HG02852 (cell line): ENCODE results near the gene CYP27B1.

Source experiments
- ATAC-seq: cut with Tn5 transposase; IDR thresholded peaks from one replicate; pipeline ENCODE4 v1.9.1; 2021; ENCODE audit warnings: mild to moderate bottlenecking, moderate library complexity; ENCODE audit not compliant: unreplicated experiment

CYP27B1 gene

DNA sequence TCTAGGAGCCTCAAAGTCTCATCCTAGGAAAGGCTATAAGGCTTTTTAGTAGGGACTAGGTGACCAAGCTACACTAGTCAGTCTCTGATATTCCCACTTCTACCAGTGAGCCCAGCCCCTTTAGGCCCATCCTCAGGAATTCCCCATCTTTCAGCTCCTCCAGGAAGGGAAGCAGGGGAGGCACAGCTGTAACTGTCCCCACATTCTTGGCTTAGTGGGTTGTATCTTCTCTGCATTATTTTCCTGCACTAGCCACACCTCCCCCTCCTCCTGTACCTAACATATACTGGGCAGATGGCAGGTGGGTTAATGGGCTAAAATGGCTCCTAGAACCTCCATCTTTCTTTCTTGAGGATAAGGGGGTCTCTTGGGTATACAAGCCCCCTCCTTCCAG lies 424 bp upstream of the CYP27B1 start:
- no peak for ATAC-seq

DNA sequence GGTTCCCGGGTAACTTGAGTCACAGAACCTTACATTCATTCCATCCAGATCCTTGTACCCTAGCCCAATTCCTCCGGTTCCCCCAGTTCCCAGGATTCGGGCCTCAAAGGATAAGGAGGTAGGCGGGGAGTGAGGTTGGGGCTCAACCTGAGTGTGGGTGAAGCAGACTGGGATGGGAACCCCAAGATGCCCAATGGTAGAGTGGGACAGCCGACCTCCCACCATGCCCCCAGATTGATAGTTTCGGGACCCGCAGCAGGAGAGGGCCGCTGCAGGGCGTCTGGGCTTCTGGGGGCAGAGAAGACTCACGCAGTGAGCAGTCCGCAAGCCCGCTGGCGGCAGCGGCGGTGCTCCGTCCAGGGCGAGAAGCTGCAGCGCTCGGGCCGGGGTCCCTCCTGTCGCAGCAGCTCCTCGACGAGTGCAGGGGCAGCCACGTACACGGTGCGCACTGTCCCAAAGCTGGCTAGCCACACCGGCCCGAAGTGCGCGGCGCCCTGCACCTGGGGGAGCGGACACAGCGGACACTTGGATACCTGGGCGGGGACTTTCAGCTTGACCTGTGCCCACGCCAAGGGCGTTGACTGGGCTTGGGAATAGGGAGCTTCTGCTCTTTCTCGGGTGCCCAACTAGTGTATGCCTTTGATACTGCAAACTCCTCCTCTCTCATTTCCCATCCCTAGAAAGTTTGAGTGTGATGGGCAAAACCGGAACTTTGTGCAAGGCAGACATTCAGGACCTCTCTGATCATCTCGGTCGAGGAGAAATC lies 997 bp downstream of the CYP27B1 start:
- ATAC-seq, result peak; percentile 10

DNA sequence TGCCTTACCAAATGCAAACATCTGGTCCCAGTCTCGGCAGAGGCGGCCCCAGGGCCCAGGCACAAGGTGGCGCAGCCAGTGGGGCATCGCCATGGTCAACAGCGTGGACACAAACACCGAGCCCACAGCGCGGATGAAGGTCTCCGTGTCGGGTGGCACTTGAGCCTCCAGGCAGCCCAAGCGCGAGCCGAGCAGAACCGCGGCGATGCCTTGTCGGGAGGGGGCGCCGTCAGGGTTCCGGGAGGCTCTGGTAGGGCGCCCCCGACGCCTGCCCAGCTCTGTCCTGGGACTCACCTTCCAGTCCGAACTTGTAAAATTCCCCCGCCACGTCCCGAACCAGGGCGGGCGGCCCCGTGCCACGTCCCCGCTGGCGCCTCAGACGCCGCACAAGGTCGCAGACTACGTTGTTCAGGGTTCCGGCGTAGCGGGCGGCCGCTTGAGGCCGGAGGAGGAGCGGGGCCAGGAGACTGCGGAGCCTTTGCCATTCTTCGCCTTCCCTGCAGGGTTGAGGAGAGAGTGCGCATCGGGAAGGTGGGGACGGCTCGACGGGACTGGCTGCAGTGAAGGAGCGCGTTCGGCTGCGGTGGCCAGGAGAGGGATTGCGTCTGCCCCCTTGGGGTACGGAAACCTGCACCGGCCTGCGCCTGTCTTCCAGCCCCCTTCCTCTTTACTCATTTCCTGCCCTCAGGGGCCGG lies 1.7 kb downstream of the CYP27B1 start:
- ATAC-seq, result peak; percentile 54

DNA sequence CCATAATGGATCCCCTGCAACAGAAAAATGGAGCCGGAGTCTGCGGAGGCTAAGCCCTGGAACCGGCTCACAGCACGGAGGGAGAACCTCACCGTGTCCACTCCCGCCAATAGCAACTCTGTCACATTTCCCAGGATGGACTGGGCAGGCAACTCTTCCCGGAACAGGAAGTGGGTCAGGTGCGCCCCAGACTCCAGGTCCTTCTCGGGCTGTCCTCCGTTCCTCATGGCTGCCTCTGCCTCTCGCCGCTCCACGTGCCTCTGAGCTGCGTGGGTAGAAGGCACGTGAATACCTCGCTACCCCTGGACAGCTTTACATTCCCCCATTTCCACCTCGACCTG lies 2.2 kb downstream of the CYP27B1 start:
- ATAC-seq, result no peak

DNA sequence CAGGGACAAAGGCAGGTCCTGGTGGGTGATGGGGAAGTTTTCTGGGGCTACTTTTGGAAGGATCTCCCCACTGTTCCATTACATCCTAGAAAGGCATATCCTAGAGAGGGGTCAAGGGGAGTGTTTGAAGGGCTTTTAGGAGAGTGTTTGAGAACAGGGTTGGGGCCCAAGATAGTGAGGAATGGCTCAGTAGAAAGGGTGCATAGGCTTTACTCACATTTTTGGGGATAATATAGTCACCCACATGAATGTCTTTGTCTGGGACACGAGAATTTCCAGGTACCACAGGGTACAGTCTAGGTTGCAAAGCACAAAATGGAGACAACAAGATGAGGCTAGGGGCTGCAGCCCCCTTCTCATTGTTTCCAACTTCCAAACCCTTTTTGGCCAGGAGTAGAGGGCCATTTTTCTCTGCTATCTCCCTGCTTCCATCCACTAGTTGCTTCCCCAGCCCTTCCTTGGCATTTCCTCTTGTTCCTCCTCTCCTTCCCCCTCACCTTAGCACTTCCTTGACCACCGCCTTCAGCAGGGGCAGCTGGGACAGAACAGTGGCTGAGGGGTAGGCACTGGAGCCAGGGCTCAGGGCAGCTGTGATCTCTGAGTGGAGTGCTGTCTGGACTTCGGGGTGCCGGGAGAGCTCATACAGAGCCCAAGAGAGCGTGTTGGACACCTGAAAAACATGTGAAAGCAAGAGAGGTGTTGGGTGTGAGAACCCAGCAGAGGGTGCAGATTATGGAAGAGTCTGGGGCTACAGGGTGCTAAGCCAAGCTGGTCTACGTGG lies 2.8 kb downstream of the CYP27B1 start:
- ATAC-seq, result no peak

DNA sequence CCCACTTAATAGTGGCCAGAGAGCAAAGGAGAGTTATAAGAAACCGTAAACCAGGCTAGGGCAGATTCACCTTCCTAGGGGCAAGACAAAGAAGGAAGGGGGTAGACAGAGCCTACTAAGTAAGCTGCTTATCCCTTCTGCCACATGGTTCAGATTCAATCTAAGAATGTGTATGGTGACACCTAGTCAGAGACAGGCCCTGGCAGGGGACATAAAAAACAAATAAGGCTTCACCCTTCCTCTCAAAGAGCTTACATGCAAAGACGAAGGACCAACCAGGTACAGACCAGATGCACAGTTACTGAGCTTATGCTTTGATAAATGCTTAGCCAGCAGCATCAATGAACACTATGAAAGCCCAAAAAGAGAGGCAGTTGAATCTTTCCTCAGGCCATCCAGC lies 4.4 kb downstream of the CYP27B1 start:
- no peak for ATAC-seq

DNA sequence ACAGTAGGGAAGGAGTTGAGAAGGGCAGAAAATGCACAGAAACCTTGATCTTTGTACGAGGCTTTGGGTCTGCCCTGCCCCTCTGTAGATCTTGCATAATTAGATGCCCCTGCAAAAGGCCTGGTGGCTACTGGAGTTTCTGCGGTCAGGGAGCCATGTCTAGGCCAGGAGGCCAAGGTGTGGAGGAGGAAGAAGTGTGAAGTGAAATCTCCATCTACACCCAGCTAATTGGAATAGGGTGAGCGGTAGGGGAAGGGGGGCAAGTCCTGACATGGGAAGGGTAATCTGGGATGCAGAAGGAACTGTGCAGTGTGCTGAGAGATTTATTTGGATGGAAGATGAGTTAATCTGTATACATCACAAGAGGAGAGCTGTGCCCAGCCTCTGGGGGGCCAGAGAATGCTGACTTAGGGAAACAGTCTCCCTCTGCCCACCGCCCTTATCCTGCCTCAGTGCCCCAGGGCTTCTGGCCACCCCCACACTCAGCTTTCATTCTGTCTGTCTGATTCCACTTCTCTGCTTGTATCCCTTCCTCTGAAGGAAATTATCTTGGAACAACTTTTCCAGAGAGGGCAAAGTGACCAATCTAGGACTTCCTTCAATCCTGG lies 5.4 kb downstream of the CYP27B1 start:
- ATAC-seq, result no peak

DNA sequence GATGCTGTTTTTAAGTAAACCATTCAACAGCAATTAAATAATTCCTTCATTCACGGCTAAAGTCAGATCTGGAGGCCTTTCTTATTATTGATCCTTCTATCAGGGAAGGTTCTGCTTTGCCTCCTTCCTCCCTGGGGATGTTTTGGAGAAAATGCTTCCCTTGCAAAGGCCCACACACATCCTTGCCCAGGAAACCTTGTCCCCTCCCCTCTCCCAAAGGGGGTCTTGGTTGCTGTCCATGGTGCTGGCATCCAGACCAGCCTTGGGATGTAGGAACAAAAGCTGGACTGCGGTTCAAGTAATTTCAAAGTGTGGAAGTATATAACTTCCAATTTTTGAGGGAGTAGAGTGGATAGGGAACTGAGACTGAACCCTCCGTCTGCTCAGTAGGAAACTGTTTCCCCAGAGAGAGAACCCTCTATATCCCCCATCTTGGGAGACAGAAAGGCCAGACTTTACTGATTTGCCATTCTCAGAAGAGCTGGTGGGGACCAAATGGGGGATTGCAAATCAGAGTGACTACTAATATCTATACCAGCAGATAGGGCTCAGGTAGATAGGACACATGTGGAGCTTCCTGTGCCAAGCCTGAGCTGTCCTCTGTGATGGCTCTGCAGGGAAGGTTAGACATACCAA lies 6.4 kb downstream of the CYP27B1 start:
- ATAC-seq, result no peak

DNA sequence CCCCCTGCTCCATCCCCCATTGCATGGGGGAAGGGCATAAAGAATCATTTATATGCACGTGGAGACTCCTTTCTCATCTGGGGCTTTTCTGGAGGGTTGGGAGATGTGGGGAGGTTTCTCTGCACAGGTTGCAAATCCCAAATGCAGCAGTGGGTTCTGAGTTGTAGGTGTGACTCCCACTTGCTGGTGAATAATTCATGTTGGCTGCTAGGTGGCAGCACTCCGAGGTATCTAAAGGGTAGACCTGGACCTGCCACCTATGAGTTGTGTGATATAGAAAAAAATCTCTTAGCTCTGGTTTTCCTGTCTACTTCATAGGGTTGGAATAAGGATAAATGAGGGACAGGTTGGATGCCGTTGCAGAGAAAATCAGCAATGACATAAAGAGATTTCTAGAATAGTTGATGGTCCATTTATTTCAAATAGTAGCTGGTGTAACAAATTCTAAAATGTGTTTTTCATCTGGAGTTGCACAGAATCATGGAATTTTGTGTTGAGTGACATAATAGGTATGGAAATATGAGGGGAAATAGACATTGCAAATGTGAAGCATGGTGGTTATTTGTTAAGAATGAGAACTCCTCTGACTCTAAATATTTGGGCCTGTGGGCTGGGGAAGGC lies 7.4 kb downstream of the CYP27B1 start:
- ATAC-seq, result no peak

DNA sequence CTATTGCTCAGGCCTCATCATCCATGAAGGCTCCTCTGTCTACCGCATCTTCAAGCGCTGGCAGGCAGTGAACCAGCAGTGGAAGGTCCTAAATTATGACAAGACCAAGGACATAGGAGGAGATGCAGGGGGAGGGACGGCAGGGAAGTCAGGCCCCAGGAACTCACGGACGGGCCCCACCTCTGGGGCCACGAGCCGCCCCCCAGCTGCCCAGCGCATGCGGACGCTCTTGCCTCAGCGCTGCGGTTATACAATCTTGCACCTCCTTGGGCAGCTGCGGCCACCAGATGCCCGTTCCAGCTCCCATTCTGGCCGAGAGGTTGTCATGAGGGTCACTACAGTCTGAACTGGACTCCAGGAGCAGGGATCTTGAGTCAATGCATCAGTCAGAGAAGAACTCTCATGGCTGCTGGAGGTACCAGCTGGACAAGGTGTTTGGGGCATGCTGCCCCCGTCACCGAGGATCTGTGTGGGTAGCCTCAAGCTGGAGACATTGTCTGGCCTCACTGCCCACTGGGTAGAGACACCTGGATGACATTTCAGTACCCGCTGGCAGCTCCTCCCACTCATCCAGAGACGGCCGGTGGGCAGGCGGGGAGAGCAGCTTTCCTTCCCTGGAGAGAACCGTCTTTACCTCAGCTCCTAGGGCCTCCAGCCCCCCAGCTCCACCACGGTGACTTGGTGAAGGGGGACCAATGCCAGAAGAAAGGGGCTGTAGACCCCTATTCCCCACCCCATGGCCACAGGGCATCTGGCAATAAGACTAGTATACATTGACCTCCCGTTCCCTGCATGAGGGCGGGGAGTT lies 8.1 kb downstream of the CYP27B1 start:
- no peak for ATAC-seq

DNA sequence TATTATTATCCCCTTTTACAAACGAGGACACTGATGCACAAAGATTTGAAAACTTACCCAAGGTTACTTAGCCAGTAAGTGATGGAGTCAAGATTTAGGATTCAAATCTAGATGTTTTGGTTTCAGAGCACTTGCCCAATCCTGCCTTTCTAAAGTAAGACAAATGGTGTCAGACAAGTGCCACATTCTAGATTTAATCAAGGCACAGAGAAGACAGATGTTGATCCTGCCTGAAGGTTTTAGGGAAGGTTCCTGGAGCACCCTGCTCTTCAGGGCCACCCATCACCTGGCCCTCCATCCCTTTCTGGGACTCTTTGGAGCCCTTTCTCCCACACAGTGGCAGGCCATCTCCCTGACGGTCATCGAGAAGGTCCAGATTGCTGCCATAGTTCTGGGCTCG lies 9.1 kb downstream of the CYP27B1 start:
- ATAC-seq, result no peak

DNA sequence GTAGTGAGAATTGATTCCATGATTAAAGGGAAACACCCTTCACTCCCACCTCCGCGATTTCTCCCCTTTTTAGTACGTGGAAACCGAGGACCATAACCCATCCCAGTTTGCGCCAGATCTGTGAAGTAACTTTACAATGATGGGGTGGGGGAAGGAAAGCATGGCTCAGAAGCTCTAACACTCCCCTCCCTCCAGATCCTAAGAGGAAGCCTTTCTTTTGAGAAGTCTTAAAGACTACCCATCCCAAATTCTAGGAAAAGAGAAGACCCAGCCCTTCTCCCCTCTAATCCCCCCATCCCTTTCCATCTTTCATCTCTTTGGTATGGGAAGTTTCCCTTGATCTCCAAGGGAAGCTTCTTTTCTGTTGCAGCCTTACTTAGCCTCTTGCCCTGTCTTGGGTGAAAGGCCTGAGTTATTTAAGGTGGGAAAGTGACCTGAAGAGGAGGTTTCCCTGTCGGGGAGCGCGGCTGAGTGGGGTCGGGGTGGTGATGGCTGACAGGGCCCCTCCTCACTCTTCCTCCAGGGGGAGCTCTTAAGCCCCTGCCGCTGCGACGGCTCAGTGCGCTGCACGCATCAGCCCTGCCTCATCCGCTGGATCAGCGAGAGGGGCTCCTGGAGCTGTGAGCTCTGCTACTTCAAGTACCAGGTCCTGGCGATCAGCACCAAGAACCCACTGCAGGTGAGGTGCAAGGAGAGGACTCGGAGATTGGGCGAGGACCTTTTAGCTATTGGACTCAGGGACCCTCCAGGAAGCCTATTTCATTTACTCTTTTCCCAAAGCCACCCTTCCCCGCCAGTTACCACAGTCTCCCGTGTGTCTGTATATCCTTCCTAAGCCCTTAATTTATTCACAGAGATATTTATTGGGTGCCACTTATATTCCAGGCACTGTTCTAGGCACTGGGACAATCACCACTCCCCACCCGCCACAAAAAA lies 10.2 kb downstream of the CYP27B1 start:
- peak; percentile 18 for ATAC-seq

DNA sequence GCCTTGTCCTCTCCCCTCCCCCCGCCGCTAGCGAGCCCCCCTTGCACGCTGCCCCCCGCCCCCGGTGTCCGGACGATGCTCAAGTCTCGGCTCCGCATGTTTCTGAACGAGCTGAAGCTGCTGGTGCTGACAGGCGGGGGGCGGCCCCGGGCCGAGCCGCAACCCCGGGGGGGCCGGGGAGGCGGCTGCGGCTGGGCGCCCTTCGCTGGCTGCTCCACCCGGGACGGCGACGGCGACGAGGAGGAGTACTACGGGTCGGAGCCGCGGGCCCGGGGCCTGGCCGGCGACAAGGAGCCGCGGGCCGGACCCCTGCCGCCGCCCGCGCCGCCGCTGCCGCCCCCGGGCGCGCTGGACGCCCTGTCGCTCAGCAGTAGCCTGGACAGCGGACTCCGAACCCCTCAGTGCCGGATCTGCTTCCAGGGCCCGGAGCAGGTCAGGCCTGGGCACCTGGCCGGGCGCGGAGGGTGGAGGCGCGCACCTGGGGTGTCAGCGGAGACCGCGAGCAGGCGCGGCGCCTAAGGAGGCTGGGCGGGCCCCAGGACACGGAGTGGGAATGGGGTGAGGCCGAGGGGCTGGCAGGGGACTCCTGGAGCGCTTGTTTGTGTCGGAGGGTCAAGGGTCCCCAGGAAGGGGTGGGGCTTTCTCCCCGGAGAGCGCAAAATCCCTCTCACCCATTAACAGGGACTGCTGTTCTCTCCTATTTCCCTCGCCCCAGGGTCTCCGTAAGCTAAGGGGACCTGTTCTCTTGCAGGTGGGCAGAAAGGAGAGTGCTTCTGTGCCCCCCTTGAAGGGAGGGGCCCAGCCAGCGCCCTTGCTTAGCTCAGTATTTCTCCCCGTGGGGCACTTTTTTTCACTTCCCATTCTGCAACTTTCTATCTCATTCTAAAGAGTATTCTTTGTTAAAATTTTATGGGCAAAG lies 11.2 kb downstream of the CYP27B1 start:
- no peak for ATAC-seq

DNA sequence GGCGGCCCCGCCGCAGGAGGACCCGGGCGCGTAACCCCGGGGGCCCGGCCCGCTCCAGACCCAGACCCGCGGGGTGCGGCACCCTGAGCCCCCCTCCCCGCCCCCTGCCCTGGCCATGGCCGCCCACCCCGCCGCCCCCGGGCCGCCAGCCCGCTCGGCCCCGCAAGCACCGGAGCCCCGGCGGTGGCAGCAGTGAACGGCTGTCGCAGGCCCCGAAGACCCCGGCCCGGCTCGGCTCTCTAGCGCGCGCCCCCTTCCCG lies 11.8 kb downstream of the CYP27B1 start:
- ATAC-seq, result no peak

DNA sequence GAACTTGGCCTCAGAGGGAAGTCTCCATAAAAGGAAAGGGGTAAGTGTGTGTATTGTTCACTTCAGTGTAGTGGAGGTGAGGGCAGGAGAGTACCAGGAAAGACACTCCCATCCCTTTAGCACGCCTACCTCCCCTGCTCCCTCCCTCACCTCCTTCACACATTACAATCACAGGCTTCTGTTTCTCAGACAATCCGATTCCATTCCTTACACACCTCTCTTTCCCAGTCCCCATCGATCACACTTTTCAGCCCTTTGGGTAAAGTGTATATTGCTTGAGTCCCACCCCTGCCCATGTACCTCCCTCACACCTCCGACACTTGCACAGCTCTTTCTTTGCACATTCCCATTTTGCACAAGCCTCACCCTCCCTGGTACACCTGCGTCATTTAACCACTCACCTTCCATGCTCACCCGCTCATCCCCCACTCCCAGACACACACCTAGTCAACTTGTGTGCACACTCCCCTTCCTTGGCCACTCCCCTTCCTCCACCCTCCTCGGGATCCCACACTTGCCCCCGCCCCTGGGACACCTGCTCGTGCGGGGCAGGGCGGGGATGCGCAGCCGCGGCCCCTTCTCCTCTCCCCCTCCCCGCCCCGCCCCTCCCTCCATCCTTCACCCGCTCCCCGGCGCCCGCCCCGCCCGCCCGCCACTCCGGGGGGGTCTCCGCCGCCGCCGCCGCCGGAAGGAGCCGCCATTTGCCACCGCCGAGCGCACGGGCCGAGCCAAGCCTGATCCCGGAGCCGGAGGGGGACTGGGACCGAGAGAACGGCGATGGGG lies 12.3 kb downstream of the CYP27B1 start, which contains the start of gene MARCHF9:
TSS of gene MARCHF9 (plus strand) at position 693 of the 783 bp plus-strand sequence. CDS start 426 bp downstream, outside the sequence.
- peak; percentile 36 for ATAC-seq

DNA sequence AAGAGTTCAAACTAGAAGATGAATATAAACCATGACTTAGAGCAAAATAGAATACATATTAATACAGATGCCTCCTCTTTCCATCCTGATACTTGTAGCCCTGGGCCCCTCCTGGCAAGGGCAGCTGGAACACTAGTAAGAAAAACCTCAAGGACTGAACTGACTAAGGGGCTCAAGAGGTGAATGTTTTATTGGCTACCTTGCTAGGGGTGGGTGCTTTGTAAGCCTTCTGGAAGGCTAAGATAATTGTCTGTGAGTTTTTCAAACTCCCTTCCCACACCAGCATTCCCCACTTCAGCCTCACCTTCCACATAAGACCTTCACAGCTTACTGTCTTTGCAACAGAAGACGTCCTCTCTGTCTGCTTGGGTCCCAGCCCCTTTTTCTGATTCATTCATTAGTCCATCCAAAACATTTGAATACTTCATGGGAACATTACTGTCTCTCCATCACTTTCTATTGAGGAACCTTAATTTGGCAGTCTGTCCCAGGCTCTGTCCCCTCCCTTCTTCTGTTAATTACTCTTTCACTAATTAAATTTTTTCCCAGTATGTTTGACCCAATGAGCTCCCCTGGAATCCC lies 13.0 kb downstream of the CYP27B1 start:
- no peak for ATAC-seq

DNA sequence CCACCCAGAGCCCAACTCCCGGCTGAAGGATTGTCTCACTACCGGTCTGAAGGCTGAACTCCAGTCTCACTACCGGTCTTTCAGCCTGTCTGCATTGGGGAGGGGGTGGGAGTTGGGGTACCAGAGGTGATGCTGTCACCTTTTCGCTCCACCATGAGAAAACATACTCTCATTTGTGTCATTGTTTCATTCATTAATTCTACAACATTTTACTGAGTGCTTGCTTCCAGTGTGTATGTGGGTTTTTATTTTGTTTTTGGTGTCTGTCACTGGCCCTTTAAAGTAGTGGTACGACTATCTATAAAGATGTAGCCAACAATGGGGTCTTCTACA lies 14.2 kb downstream of the CYP27B1 start:
- ATAC-seq, result no peak
